K562 (cell line): ENCODE data around the gene ZNF800. TPM values are rescaled to one million over a fixed set of nuclear protein-coding genes. Genes with fewer than 3 reads are reported as not detected.

ENCODE experiments used
- ATF2 ChIP-seq: sonication (generic); formaldehyde crosslinking; IDR thresholded peaks from 2 replicates; pipeline ENCODE4 v1.8.1; 2022; ENCODE audit warnings: missing genetic modification reagents
- CTBP1 ChIP-seq: fragments of 450-650 bp; IDR thresholded peaks from 2 replicates; pipeline ENCODE4 v1.6.1; 2016; ENCODE audit warnings: borderline replicate concordance
- E2F8 ChIP-seq: fragments of 450-650 bp; IDR thresholded peaks from 2 replicates; pipeline ENCODE4 v1.7.1; 2018; ENCODE audit warnings: mild to moderate bottlenecking, low read depth; ENCODE audit not compliant: partially characterized antibody
- FOXA1 ChIP-seq: fragments of 450-650 bp; IDR thresholded peaks from 2 replicates; pipeline ENCODE4 v1.6.1; 2016; ENCODE audit warnings: mild to moderate bottlenecking, borderline replicate concordance
- HDAC2 ChIP-seq: fragments of 450-650 bp; IDR thresholded peaks from 2 replicates; pipeline ENCODE4 v1.6.1; 2016; ENCODE audit warnings: mild to moderate bottlenecking
- HDGF ChIP-seq: fragments of 450-650 bp; IDR thresholded peaks from 2 replicates; pipeline ENCODE4 v1.6.1; 2016
- KAT7 ChIP-seq: sonication (generic); formaldehyde crosslinking; IDR thresholded peaks from 2 replicates; pipeline ENCODE4 v1.8.0; 2022; ENCODE audit warnings: missing genetic modification reagents, mild to moderate bottlenecking, borderline replicate concordance
- MAFK ChIP-seq: IDR thresholded peaks from 2 replicates; pipeline ENCODE4 v1.6.1; 2011; ENCODE audit warnings: low read length, improper control_type of control experiment
- MBD2 ChIP-seq: sonication (generic); IDR thresholded peaks from 2 replicates; pipeline ENCODE4 v1.6.1; 2016; ENCODE audit warnings: low read depth, borderline replicate concordance
- MEF2D ChIP-seq: conservative IDR thresholded peaks from 2 replicates; pipeline ENCODE4 v1.6.1; 2016; ENCODE audit warnings: low read depth, missing genetic modification characterization, missing compliant biosample characterization
- MTA3 ChIP-seq: fragments of 450-650 bp; formaldehyde crosslinking; IDR thresholded peaks from 2 replicates; pipeline ENCODE4 v1.6.1; 2017; ENCODE audit warnings: mild to moderate bottlenecking, borderline replicate concordance
- ZNF316 ChIP-seq: fragments of 450-650 bp; IDR thresholded peaks from 2 replicates; pipeline ENCODE4 v1.6.1; 2016
- ZNF740 ChIP-seq, 3 experiments: fragments of 200-800 bp in 1 of 3; sonication (Bioruptor generic) in 1 of 3; sonication (generic) in 1 of 3; formaldehyde crosslinking in 1 of 3; IDR thresholded peaks; 2 replicates each; pipeline versions ENCODE4 v1.6.1 to v1.8.0; 2016 to 2022; ENCODE audit warnings: mild to moderate bottlenecking in 2 of 3, missing compliant biosample characterization in 2 of 3, missing genetic modification characterization in 2 of 3, missing genetic modification reagents in 1 of 3
- polyA plus RNA-seq, 8 experiments: library from polyadenylated mRNA; depleted of rRNA in 4 of 8; stranded (reverse) in 5 of 8; unstranded in 3 of 8; fragments of >200 nt; fragmentation: Nextera tagmentation in 2 of 8; fragmentation: Illumina TruSeq in 1 of 8; extraction: Ambion mirVana in 2 of 8; extraction: Trizol in 1 of 8; gene quantifications; 2 replicates each; pipeline versions ENCODE4 v1.2.1 to v1.2.3, GENCODE V29; 2011 to 2014; ENCODE audit warnings: inconsistent platforms in 1 of 8, missing spikeins in 1 of 8
- total RNA-seq, 7 experiments: library from RNA; depleted of rRNA in 6 of 7; stranded (reverse); fragments of >200 nt in 6 of 7; fragmentation: Illumina TruSeq in 2 of 7; extraction: Trizol in 2 of 7; gene quantifications; 2 replicates each; pipeline versions ENCODE4 v1.2.1 to v1.2.3, GENCODE V29; 2011 to 2021; ENCODE audit warnings: low replicate concordance in 1 of 7
- TF ChIP-seq, protein P1 (sequence below), 2 experiments: fragments of 450-650 bp; IDR thresholded peaks; 2 replicates each; pipeline ENCODE4 v1.6.1; 2018; ENCODE audit warnings: mild to moderate bottlenecking in 2 of 2, low read depth in 1 of 2; ENCODE audit not compliant: partially characterized antibody in 2 of 2

ZNF800 gene
- total and polyA plus RNA-seq, 9 of the 15 experiments (the other 6 are each of a cell fraction or from before 2014, with no cell fraction given) = 7.5 to 58.3 (median 33.4) TPM

GRCh38 chr7:127383123-127383835, 9.2 kb downstream of the ZNF800 start (continued):
- TF ChIP-seq MEF2D (0 out of 2 replicates have a peak, but pooled peaks have one; percentile 46), MAFK (peak; percentile 61; the same call in 1 of the 2 replicates), CTBP1 (peak; percentile 45; the same call in 1 of the 2 replicates), HDGF (0 out of 2 replicates have a peak, but pooled peaks have one; percentile 47), HDAC2 (peak; percentile 83; the same call in 1 of the 2 replicates), ZNF740 (CRISPR knock-in tag; IDR thresholded peaks at IDR 0.05) (no peak), ZNF740 (tag; IDR thresholded peaks at IDR 0.05) (no peak), MBD2 (no peak), E2F8 (peak; percentile 22), FOXA1 (no peak), KAT7 (0 out of 2 replicates have a peak, but pooled peaks have one; percentile 63), ZNF316 (peak; percentile 95), ATF2 (CRISPR knock-in tag) (no peak), MTA3 (peak; percentile 77)
- TF ChIP-seq, protein P1, sequence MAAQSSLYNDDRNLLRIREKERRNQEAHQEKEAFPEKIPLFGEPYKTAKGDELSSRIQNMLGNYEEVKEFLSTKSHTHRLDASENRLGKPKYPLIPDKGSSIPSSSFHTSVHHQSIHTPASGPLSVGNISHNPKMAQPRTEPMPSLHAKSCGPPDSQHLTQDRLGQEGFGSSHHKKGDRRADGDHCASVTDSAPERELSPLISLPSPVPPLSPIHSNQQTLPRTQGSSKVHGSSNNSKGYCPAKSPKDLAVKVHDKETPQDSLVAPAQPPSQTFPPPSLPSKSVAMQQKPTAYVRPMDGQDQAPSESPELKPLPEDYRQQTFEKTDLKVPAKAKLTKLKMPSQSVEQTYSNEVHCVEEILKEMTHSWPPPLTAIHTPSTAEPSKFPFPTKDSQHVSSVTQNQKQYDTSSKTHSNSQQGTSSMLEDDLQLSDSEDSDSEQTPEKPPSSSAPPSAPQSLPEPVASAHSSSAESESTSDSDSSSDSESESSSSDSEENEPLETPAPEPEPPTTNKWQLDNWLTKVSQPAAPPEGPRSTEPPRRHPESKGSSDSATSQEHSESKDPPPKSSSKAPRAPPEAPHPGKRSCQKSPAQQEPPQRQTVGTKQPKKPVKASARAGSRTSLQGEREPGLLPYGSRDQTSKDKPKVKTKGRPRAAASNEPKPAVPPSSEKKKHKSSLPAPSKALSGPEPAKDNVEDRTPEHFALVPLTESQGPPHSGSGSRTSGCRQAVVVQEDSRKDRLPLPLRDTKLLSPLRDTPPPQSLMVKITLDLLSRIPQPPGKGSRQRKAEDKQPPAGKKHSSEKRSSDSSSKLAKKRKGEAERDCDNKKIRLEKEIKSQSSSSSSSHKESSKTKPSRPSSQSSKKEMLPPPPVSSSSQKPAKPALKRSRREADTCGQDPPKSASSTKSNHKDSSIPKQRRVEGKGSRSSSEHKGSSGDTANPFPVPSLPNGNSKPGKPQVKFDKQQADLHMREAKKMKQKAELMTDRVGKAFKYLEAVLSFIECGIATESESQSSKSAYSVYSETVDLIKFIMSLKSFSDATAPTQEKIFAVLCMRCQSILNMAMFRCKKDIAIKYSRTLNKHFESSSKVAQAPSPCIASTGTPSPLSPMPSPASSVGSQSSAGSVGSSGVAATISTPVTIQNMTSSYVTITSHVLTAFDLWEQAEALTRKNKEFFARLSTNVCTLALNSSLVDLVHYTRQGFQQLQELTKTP (IDR thresholded peaks at IDR 0.05; ENCODE audit: low read depth in 1 of 2, partially characterized antibody in 2 of 2) = no peak
